Measurements from ENCODE around the gene IGF2. TPM values are rescaled to one million over a fixed set of nuclear protein-coding genes. Genes with fewer than 3 reads are reported as not detected.

IGF2 gene
- polyA plus RNA-seq, 1 experiment = 16.6 TPM

DNA sequence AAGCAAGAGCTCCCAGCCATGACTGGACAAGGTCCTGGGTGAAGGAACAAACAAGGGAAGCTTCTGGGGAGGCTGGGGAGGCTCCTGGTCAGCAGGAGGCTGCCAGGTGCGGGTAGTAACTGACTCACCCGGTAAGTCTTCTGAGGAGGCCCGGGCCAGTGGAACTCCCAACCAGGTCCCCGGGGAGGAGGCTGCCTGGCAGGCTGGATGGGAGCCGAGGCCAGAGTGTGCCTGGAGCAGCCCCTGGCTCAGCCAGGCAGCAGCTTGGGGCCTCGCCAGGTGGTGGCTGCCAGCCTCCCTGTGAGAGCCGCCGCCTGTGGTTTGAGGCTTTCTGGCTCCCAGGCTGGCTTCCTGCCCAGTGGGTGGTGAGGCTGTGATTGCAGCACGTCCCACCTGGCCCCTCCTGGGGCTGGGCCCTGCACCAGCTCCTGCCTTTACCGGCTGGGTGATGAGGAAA is 46.2 kb downstream of the IGF2 start:
- ChIA-PET CTCF (no interaction called here), POLR2A (interaction anchor here (0.6 kb wide), 2 partner anchors 16 to 931 kb away, joined by 3 read pairs; no protein-coding TSS in a partner anchor)
- TF ChIP-seq, protein P1, sequence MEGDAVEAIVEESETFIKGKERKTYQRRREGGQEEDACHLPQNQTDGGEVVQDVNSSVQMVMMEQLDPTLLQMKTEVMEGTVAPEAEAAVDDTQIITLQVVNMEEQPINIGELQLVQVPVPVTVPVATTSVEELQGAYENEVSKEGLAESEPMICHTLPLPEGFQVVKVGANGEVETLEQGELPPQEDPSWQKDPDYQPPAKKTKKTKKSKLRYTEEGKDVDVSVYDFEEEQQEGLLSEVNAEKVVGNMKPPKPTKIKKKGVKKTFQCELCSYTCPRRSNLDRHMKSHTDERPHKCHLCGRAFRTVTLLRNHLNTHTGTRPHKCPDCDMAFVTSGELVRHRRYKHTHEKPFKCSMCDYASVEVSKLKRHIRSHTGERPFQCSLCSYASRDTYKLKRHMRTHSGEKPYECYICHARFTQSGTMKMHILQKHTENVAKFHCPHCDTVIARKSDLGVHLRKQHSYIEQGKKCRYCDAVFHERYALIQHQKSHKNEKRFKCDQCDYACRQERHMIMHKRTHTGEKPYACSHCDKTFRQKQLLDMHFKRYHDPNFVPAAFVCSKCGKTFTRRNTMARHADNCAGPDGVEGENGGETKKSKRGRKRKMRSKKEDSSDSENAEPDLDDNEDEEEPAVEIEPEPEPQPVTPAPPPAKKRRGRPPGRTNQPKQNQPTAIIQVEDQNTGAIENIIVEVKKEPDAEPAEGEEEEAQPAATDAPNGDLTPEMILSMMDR (IDR thresholded peaks at IDR 0.05; ENCODE audit: low read depth, low read length) = no peak
- Histone ChIP-seq H3K4me3 (ENCODE audit: low read depth, low read length) (no peak overlapping the region), H3K27me3 (ENCODE audit: control insufficient read depth, insufficient read depth, low read length) (no peaks in the 10 kb centered on the region), H3K9me3 (ENCODE audit: control insufficient read depth, insufficient read depth, low read length) (peaks cover 34% of the 10 kb centered on the region), H3K27ac (ENCODE audit: low read depth, low read length) (no peak overlapping the region)
- DNase-seq (ENCODE audit: low read depth, low spot score) = no peak

DNA sequence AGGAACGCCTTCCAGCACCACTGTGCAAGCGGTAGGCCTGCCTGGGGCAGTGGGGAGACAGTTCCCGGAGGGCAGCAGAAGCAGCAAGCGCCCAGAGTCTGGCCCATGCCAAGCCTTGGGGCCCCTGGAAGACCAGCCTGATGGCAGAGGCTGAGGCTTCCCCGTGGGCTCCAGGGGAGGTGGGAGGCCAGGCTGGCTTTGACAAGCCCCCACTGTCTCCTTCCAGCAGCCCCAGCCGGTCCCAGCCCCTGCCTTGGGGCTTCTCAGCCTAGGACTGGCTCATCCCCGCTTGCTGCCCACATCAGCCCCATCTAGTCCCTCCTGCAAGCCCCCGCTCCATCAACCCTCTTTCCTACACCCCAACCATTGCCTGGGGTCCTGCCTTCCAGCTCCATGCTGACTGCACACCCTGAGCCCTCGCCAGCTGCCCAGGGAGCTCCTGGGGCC is 46.7 kb downstream of the IGF2 start:
- ChIA-PET POLR2A (interaction anchor here (0.6 kb wide), 1 partner anchor 17 kb away, joined by 3 read pairs; no protein-coding TSS in a partner anchor), CTCF (no interaction called here)
- H3K27ac ChIP-seq (ENCODE audit: low read depth, low read length) = no peak overlapping the region

GRCh38 chr11:2091786-2092463 is 47.3 kb downstream of the IGF2 start:
- Histone ChIP-seq H3K27ac (ENCODE audit: low read depth, low read length) (no peak overlapping the region), H3K4me3 (ENCODE audit: low read depth, low read length) (no peak overlapping the region), H3K27me3 (ENCODE audit: control insufficient read depth, insufficient read depth, low read length) (no peaks in the 10 kb centered on the region), H3K9me3 (ENCODE audit: control insufficient read depth, insufficient read depth, low read length) (peaks cover 39% of the 10 kb centered on the region)
- ChIA-PET CTCF (no interaction called here), POLR2A (no interaction called here)
- no peak for DNase-seq (ENCODE audit: low read depth, low spot score)
- TF ChIP-seq, protein P1 (IDR thresholded peaks at IDR 0.05; ENCODE audit: low read depth, low read length) = no peak

More for the DNA sequence above, 46.7 kb downstream of the IGF2 start:
- TF ChIP-seq, protein P1 (IDR thresholded peaks at IDR 0.05; ENCODE audit: low read depth, low read length) = no peak
- Histone ChIP-seq H3K4me3 (ENCODE audit: low read depth, low read length) (no peak overlapping the region), H3K27me3 (ENCODE audit: control insufficient read depth, insufficient read depth, low read length) (no peaks in the 10 kb centered on the region), H3K9me3 (ENCODE audit: control insufficient read depth, insufficient read depth, low read length) (peaks cover 34% of the 10 kb centered on the region)
- no peak for DNase-seq (ENCODE audit: low read depth, low spot score)

GRCh38 chr11:2091112-2091746 is 48.0 kb downstream of the IGF2 start:
- no peak overlapping the region for H3K4me3 ChIP-seq (ENCODE audit: low read depth, low read length)
- TF ChIP-seq, protein P1 (IDR thresholded peaks at IDR 0.05; ENCODE audit: low read depth, low read length) = no peak
- H3K27me3 ChIP-seq (ENCODE audit: control insufficient read depth, insufficient read depth, low read length) = no peaks in the 10 kb centered on the region
- ChIA-PET POLR2A (no interaction called here), CTCF (no interaction called here)
- no peak overlapping the region for H3K27ac ChIP-seq (ENCODE audit: low read depth, low read length)
- H3K9me3 ChIP-seq (ENCODE audit: control insufficient read depth, insufficient read depth, low read length) = peaks cover 42% of the 10 kb centered on the region
- no peak for DNase-seq (ENCODE audit: low read depth, low spot score)

Data from AG04450 (cell line).